HG03342 (cell line): ENCODE measurements around the gene ACTR3.

Experiments
- ATAC-seq: cut with Tn5 transposase; IDR thresholded peaks from one replicate; pipeline ENCODE4 v1.9.1; 2021; ENCODE audit warnings: mild to moderate bottlenecking, moderate library complexity; ENCODE audit not compliant: unreplicated experiment

ACTR3 gene

GRCh38 chr2:113992090-113992489 lies 102.2 kb downstream of the ACTR3 start:
- ATAC-seq, result no peak

DNA sequence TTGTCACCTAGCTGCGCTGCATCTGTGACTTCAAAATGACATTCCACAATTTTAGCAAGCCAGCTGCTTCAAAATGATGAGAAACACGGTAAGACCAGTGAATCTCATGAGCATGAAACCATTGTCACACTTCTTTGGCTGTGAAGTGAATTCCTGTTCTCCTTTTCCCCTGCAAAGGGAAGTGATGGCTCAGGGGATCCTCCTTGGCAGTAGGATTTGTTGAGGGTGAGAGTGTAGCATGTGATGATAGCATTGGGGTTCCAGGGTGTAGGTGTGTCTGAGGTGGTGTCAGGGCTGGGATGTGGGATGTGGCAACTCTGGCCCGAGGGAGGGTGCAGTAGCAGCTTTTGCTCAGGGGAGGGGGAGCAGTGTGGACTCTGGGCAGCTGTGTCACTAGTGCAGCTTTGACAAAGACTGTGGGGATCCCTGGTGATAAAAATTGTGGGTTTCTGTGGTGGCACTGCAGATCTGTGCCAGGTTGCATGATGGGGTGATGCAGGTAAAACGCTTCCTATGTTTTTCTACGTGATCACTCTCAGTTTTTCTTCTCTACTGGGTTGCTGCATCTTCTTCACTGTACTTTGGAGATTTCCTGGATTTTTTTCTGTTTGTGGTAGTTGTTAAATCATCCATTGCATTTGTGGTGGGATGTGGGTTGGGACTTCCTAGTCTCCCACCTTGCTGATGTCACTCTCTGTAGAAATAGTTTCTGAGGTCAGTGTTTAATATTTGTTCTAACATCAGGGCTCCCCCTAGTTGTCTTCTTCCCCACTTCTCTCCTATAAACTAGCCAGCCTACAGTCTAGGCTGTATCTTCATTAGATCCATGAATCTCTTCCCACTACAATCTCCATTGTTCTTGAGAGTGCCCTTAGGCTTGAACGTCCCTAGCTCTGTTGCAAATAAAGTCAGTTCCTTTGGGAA lies 107.0 kb downstream of the ACTR3 start:
- no peak for ATAC-seq

- no peak for ATAC-seq
Observed at GRCh38 chr2:114001152-114001551, 111.3 kb downstream of the ACTR3 start.

DNA sequence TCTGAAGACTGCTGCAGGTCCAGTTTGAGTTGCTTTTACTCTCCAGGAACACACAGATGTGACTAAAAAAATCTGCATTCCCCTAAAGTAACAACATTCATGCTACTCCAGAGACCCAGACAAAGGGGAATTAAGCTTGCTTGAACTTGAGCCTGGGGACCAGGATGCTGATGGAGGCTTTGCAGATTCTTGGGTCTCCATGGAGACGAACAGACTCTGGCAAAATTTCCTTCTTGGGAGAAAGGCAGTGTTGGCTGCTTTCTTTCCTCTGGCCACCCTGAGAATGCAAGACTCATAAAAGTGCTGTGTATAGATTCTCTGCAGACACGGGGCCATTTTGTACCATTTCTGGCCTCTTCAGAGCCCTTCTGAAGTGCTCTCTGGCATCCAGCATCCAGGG lies 112.0 kb downstream of the ACTR3 start:
- ATAC-seq, result no peak

DNA sequence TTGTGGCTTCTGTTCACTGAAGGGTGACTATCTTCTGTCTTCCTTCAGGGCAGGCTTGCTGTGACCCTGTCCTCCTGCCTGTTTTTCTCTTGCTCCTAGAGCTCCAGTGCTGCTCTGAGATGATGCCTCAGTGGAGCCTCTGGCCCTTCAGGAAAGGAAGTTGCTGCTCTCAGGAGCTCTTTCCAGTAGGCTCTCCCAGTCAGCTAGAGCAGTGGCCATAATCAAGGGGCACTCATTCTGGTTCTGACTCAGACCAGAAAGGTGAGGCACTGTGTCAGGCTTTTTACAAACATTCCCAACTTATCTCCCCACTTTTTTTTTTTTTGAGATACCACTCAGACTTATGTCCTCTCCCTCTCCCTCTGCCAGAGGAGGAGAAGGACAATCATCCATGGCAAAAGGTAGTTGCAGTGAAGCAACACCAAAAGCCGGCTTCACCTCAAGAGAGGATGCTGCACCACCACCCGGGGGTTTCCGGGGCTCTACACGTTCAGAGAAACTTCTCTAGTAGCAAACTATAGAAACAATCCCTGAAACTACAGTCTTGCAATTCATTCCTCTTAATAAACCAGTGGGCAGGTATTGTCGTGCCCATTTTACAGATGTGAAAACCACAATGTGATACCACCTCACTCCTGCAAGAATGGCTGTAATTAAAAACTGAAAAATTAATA lies 115.4 kb downstream of the ACTR3 start:
- no peak for ATAC-seq

GRCh38 chr2:114006460-114006859 lies 116.6 kb downstream of the ACTR3 start:
- no peak for ATAC-seq

DNA sequence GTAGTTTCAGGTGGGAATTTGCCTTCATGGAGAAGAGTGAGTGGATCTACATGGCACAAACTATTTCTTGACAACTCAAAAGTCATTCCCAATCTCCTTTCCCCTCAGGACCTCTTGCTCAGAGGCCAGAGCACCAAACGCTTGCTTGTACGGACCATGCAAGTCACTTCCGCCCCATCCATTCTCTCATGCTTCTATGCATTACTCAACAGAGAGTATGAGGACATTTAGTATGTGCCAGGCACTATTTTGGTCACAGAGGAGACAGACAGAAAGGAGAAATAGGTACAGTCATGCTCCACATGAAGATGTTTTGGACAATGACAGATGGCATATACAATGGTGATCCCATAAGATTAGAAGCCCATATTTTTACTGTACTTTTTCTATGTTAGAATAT lies 117.5 kb downstream of the ACTR3 start:
- no peak for ATAC-seq

- no peak for ATAC-seq
Observed at GRCh38 chr2:114008720-114009119, 118.8 kb downstream of the ACTR3 start.

- ATAC-seq, result no peak
Observed at GRCh38 chr2:114009205-114009944, 119.5 kb downstream of the ACTR3 start.

DNA sequence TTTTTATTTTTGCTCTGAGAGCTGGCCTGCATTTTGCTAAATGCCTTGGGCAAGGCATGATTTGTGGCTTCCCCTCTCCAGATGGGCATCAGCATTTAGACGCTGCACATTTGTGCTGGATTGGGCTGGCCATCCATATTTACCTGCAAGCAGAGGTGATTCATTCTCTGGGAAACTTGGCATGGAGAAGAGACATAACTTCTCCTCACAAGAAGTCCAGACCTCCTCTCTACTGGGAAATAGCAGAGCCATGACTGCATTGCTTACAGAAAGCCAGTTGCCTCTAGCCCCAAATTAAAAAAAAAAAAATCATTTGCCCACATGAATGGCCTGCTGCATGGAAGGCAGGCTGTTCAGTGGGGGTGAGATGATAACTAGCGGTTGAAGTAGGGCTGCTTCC lies 120.1 kb downstream of the ACTR3 start:
- ATAC-seq, result no peak

DNA sequence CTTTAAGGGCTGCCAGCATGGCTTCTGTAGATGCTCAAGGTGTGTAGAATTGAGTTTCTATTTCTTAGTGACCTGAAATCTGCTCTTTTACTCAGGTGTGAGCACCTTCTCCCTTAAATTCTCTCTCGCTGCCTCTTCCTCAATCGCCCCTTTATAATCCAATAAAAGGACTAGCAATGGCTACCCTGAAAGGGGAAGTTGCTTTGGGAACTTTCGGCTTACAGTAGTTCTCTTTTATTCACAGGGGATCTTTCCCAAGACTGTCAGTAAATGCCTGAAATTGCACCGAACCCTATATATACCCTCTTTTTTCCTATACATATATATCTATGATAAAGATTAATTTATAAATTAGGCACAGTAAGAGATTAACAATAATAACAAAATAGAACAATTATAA lies 121.8 kb downstream of the ACTR3 start:
- no peak for ATAC-seq
